ENCODE results near the gene DCTN3.

The DCTN3 gene

GRCh38 chr9:34573599-34574325 lies 46.5 kb downstream of the DCTN3 start:
- Histone ChIP-seq H3K4me2 (ENCODE audit: low read length) (no peak overlapping the region), H4K91ac (ENCODE audit: low read depth, low read length) (no peak overlapping the region), H2AK5ac (ENCODE audit: low read length) (no peak overlapping the region), H3K23ac (ENCODE audit: low read length) (no peak overlapping the region), H3K27ac (ENCODE audit: low read depth, low read length) (no peak overlapping the region), H3K9ac (ENCODE audit: low read length) (no peak overlapping the region), H3K4ac (ENCODE audit: low read depth, low read length) (no peak overlapping the region), H3K36me3 (ENCODE audit: control insufficient read depth in 1 of 2, insufficient read depth in 2 of 2, low read length in 2 of 2) (no peaks in the 10 kb centered on the region), H2BK12ac (ENCODE audit: low read length) (no peak overlapping the region), H3K14ac (ENCODE audit: low read length) (no peak overlapping the region), H2AFZ (ENCODE audit: insufficient read depth, low read length, poor library complexity) (no peak overlapping the region), H3K27me3 (ENCODE audit: insufficient read depth, low read length) (peaks cover 20% of the 10 kb centered on the region), H3K79me1 (ENCODE audit: low read length) (no peaks in the 10 kb centered on the region), H2BK120ac (ENCODE audit: insufficient read depth, low read length, poor library complexity) (no peak overlapping the region), H3K4me1 (ENCODE audit: control insufficient read depth in 1 of 2, insufficient read depth in 2 of 2, low read length in 2 of 2) (peaks cover 2% of the 10 kb centered on the region in 2 experiments), H4K8ac (ENCODE audit: low read depth, low read length) (no peak overlapping the region), H2BK5ac (ENCODE audit: low read depth, low read length, poor library complexity) (no peak overlapping the region), H4K12ac (ENCODE audit: low read depth, low read length) (no peak overlapping the region), H3K9me3 (ENCODE audit: insufficient read depth, low read depth, low read length) (peaks cover 2% of the 10 kb centered on the region), H3K79me2 (ENCODE audit: control insufficient read depth, insufficient read depth, low read length, poor library complexity) (no peaks in the 10 kb centered on the region), H3K18ac (ENCODE audit: low read length) (no peak overlapping the region), H3K4me3 (ENCODE audit: low read depth, low read length) (no peak overlapping the region)
- no peak for DNase-seq
- WGBS (ENCODE audit: extremely low coverage, insufficient coverage, insufficient read length), result no CpG with 5 or more reads among the region's 17 CpGs

GRCh38 chr9:34572628-34573027 lies 47.7 kb downstream of the DCTN3 start:
- Histone ChIP-seq H3K79me2 (ENCODE audit: control insufficient read depth, insufficient read depth, low read length, poor library complexity) (no peaks in the 10 kb centered on the region), H3K4me1 (ENCODE audit: control insufficient read depth in 1 of 2, insufficient read depth in 2 of 2, low read length in 2 of 2) (peaks cover 0 to 2% of the 10 kb centered on the region in 2 experiments), H3K4me2 (ENCODE audit: low read length) (no peak overlapping the region), H4K8ac (ENCODE audit: low read depth, low read length) (no peak overlapping the region), H2BK120ac (ENCODE audit: insufficient read depth, low read length, poor library complexity) (no peak overlapping the region), H2BK12ac (ENCODE audit: low read length) (no peak overlapping the region), H3K4me3 (ENCODE audit: low read depth, low read length) (no peak overlapping the region), H3K23ac (ENCODE audit: low read length) (no peak overlapping the region), H3K79me1 (ENCODE audit: low read length) (no peaks in the 10 kb centered on the region), H4K91ac (ENCODE audit: low read depth, low read length) (no peak overlapping the region), H3K4ac (ENCODE audit: low read depth, low read length) (no peak overlapping the region), H3K18ac (ENCODE audit: low read length) (no peak overlapping the region), H3K9ac (ENCODE audit: low read length) (no peak overlapping the region), H3K27me3 (ENCODE audit: insufficient read depth, low read length) (peaks cover 9% of the 10 kb centered on the region), H4K12ac (ENCODE audit: low read depth, low read length) (no peak overlapping the region), H3K27ac (ENCODE audit: low read depth, low read length) (no peak overlapping the region), H3K36me3 (ENCODE audit: control insufficient read depth in 1 of 2, insufficient read depth in 2 of 2, low read length in 2 of 2) (no peaks in the 10 kb centered on the region), H3K14ac (ENCODE audit: low read length) (no peak overlapping the region), H2BK5ac (ENCODE audit: low read depth, low read length, poor library complexity) (no peak overlapping the region), H3K9me3 (ENCODE audit: insufficient read depth, low read depth, low read length) (peaks cover 2% of the 10 kb centered on the region), H2AFZ (ENCODE audit: insufficient read depth, low read length, poor library complexity) (no peak overlapping the region), H2AK5ac (ENCODE audit: low read length) (no peak overlapping the region)
- no CpG with 5 or more reads among the region's 6 CpGs for WGBS (ENCODE audit: extremely low coverage, insufficient coverage, insufficient read length)
- DNase-seq, result no peak

GRCh38 chr9:34572092-34572491 lies 48.2 kb downstream of the DCTN3 start:
- no peaks in the 10 kb centered on the region for H3K79me1 ChIP-seq (ENCODE audit: low read length)
- no peak overlapping the region for H3K4me2 ChIP-seq (ENCODE audit: low read length)
- no peak overlapping the region for H3K14ac ChIP-seq (ENCODE audit: low read length)
- no peak overlapping the region for H3K23ac ChIP-seq (ENCODE audit: low read length)
- H2BK120ac ChIP-seq (ENCODE audit: insufficient read depth, low read length, poor library complexity), result no peak overlapping the region
- no peak for DNase-seq
- no peak overlapping the region for H3K4me3 ChIP-seq (ENCODE audit: low read depth, low read length)
- peaks cover 4% of the 10 kb centered on the region for H3K27me3 ChIP-seq (ENCODE audit: insufficient read depth, low read length)
- no peak overlapping the region for H2BK5ac ChIP-seq (ENCODE audit: low read depth, low read length, poor library complexity)
- H3K4ac ChIP-seq (ENCODE audit: low read depth, low read length), result no peak overlapping the region
- no peak overlapping the region for H3K27ac ChIP-seq (ENCODE audit: low read depth, low read length)
- H3K36me3 ChIP-seq (ENCODE audit: control insufficient read depth in 1 of 2, insufficient read depth in 2 of 2, low read length in 2 of 2), result no peaks in the 10 kb centered on the region
- H4K8ac ChIP-seq (ENCODE audit: low read depth, low read length), result no peak overlapping the region
- H3K9me3 ChIP-seq (ENCODE audit: insufficient read depth, low read depth, low read length), result peaks cover 2% of the 10 kb centered on the region
- H4K91ac ChIP-seq (ENCODE audit: low read depth, low read length), result no peak overlapping the region
- no peak overlapping the region for H4K12ac ChIP-seq (ENCODE audit: low read depth, low read length)
- H2AK5ac ChIP-seq (ENCODE audit: low read length), result no peak overlapping the region
- no peak overlapping the region for H3K9ac ChIP-seq (ENCODE audit: low read length)
- H3K18ac ChIP-seq (ENCODE audit: low read length), result no peak overlapping the region
- H2BK12ac ChIP-seq (ENCODE audit: low read length), result no peak overlapping the region
- H3K4me1 ChIP-seq (ENCODE audit: control insufficient read depth in 1 of 2, insufficient read depth in 2 of 2, low read length in 2 of 2), result no peaks in the 10 kb centered on the region
- no peaks in the 10 kb centered on the region for H3K79me2 ChIP-seq (ENCODE audit: control insufficient read depth, insufficient read depth, low read length, poor library complexity)
- no peak overlapping the region for H2AFZ ChIP-seq (ENCODE audit: insufficient read depth, low read length, poor library complexity)

- H3K79me2 ChIP-seq (ENCODE audit: control insufficient read depth, insufficient read depth, low read length, poor library complexity), result no peaks in the 10 kb centered on the region
- H3K4me3 ChIP-seq (ENCODE audit: low read depth, low read length), result no peak overlapping the region
- H2AK5ac ChIP-seq (ENCODE audit: low read length), result no peak overlapping the region
- DNase-seq, result no peak
- no peak overlapping the region for H4K91ac ChIP-seq (ENCODE audit: low read depth, low read length)
- H2AFZ ChIP-seq (ENCODE audit: insufficient read depth, low read length, poor library complexity), result no peak overlapping the region
- H3K27ac ChIP-seq (ENCODE audit: low read depth, low read length), result no peak overlapping the region
- H4K12ac ChIP-seq (ENCODE audit: low read depth, low read length), result no peak overlapping the region
- no peak overlapping the region for H3K18ac ChIP-seq (ENCODE audit: low read length)
- H3K14ac ChIP-seq (ENCODE audit: low read length), result no peak overlapping the region
- WGBS (ENCODE audit: extremely low coverage, insufficient coverage, insufficient read length), result no CpG with 5 or more reads among the region's 12 CpGs
- H3K9ac ChIP-seq (ENCODE audit: low read length), result no peak overlapping the region
- no peaks in the 10 kb centered on the region for H3K79me1 ChIP-seq (ENCODE audit: low read length)
- H2BK12ac ChIP-seq (ENCODE audit: low read length), result no peak overlapping the region
- H4K8ac ChIP-seq (ENCODE audit: low read depth, low read length), result no peak overlapping the region
- no peaks in the 10 kb centered on the region for H3K36me3 ChIP-seq (ENCODE audit: control insufficient read depth in 1 of 2, insufficient read depth in 2 of 2, low read length in 2 of 2)
- H3K27me3 ChIP-seq (ENCODE audit: insufficient read depth, low read length), result no peaks in the 10 kb centered on the region
- peaks cover 2% of the 10 kb centered on the region for H3K9me3 ChIP-seq (ENCODE audit: insufficient read depth, low read depth, low read length)
- H3K4me1 ChIP-seq (ENCODE audit: control insufficient read depth in 1 of 2, insufficient read depth in 2 of 2, low read length in 2 of 2), result no peaks in the 10 kb centered on the region
- no peak overlapping the region for H3K4me2 ChIP-seq (ENCODE audit: low read length)
- no peak overlapping the region for H3K23ac ChIP-seq (ENCODE audit: low read length)
- no peak overlapping the region for H3K4ac ChIP-seq (ENCODE audit: low read depth, low read length)
- no peak overlapping the region for H2BK120ac ChIP-seq (ENCODE audit: insufficient read depth, low read length, poor library complexity)
- H2BK5ac ChIP-seq (ENCODE audit: low read depth, low read length, poor library complexity), result no peak overlapping the region
Observed at GRCh38 chr9:34571481-34571810, 48.8 kb downstream of the DCTN3 start.
